ELF-1 (cell line): ENCODE measurements around the gene DPH1.

Experiments used
- DNase-seq: peaks from one replicate; pipeline ENCODE4 v3.0.0-alpha.2; 2016; ENCODE audit warnings: low read depth, low spot score

Gene DPH1

GRCh38 chr17:2027528-2028233 lies 2.3 kb upstream of the DPH1 start:
- DNase-seq: no peak

DNA sequence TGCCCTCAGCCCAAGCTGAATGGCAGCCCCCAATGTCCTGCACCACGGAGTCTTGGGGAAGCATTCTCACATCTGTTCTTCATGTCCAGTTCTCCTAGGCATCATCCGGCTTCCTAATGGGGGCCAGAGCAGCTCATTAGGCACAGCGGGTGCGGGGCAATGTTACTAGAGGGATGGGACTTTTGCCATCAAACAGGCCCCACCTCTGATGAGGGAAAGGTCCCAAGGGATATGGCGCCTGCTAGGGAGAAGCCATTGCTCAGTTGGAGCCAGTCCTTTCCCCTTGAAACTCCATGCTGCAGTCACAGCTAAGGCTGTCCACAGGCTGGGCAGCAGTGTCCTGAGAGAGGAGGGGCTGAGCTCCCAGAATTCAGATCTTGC lies 1.7 kb upstream of the DPH1 start:
- DNase-seq: no peak

DNA sequence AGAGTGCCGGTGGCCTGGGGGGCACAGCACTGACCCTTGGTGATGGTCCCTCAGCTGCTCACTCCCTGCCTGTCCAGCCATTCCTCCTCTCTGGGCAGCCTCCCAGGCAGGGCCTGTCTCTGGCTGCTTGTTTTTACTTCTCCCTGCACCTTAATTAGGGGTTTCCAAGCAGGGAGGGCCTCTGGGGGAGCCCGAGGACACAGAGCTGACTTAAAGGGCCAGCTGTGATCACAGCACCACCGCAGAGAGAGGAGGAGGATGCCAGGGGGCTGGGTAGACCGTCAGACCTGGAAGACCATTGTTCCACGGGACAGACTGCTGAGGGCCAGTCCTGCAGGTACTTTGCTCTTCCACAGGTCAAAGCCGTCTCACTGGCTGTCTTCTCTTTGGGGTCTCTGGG lies 1.2 kb upstream of the DPH1 start:
- DNase-seq: peak; percentile 63

GRCh38 chr17:2030779-2031163 lies 818 bp downstream of the DPH1 start:
- no peak for DNase-seq

DNA sequence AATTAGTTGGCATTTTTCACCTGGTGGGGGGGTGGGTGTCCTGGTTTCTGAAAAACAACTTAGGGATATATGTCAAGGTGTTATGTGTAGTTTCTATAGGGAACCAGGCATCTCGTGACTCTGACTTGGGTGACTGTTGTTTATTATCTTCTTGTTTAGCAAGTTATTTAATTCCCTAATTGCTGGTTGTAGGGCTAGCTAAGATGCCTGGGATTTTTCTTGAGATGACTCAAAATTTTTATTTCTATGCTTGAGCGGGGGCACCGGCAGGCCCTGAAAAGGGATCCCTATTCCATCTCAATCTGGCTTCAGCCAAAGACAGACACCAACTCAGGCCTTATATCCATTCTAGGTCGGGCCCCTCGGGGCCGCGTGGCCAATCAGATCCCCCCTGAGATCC lies 3.2 kb downstream of the DPH1 start:
- DNase-seq: no peak

DNA sequence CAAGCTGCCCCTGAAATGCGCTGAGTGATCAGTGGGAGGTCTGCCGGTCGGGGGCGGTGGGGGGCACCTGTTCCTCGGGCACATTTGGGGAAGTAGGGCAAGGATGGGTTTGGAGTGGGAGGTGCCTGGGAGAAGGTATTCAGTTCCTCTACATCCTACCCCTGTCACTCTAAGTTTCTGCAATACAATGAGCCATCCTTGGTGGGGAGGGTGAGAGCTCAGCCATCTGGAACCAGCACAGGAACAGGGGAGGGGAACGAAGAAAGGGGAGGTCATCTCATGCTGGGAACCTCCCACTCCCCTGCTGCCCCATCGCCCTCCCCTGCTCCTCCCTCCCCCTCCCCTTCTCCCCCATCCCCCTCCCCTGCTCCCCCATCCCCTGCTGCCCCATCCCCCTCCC lies 4.2 kb downstream of the DPH1 start:
- DNase-seq: no peak

GRCh38 chr17:2034806-2035540 lies 5.0 kb downstream of the DPH1 start:
- DNase-seq: no peak

- no peak for DNase-seq
These were observed 5.9 kb downstream of the DPH1 start for GRCh38 chr17:2035541-2036488.

- no peak for DNase-seq
These were observed 7.2 kb downstream of the DPH1 start for GRCh38 chr17:2037155-2037554.

DNA sequence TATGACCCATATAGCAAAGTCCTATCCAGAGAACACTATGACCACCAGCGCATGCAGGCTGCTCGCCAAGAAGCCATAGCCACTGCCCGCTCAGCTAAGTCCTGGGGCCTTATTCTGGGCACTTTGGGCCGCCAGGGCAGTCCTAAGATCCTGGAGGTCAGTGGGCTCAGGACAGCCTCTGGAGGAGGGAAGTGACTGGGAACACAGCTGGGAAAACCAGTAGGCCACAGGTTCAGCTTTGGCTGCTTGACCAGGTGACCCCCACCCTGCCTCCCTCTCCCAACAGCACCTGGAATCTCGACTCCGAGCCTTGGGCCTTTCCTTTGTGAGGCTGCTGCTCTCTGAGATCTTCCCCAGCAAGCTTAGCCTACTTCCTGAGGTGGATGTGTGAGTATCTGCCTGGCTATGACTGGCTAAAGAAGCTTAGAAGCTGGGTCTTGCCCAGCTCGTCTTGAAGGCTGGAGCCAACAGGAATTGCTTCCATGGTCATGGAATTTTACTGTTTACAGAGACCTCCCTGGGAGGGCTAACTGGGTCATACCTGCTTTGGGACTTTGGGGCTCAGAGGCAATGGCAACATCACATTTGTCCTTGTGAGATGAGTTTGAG lies 10.4 kb downstream of the DPH1 start:
- no peak for DNase-seq

DNA sequence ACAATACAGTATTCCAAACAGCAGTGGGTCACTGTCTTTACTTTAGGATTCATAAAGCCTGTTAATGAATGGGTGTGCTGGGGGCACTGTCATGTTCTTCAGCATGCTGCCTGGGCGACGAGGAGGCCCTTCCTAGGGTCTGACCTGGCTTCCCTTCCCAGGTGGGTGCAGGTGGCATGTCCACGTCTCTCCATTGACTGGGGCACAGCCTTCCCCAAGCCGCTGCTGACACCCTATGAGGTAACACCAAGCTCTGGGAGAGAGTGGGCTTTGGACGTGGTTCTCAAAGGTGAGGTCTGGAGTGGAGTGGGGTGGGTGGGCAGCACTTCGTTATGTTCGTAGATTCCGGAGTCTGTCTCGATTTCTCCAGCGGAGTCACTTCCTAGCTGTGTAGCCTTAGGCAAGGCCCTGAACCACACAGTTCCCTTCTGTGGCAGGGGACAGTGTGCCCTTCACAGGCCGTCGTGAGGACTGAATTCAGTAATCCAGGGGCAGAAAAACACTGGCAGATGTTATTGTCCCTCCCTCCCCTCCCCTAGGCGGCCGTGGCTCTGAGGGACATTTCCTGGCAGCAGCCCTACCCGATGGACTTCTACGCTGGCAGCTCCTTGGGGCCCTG lies 11.1 kb downstream of the DPH1 start:
- DNase-seq: no peak

- peak; percentile 97 for DNase-seq
These were observed 11.8 kb downstream of the DPH1 start, which contains the start of gene OVCA2 for GRCh38 chr17:2041561-2042389. Gene OVCA2 (plus strand): TSS chr17:2042022. CDS start chr17:2042048, 26 bp downstream.

- DNase-seq: peak; percentile 54
These were observed 12.5 kb downstream of the DPH1 start for GRCh38 chr17:2042390-2042847.

GRCh38 chr17:2042933-2043332 lies 13.0 kb downstream of the DPH1 start:
- no peak for DNase-seq

GRCh38 chr17:2043785-2044184 lies 13.8 kb downstream of the DPH1 start:
- DNase-seq: no peak

GRCh38 chr17:2044263-2044894 lies 14.4 kb downstream of the DPH1 start:
- DNase-seq: no peak

- DNase-seq: no peak
These were observed 17.6 kb downstream of the DPH1 start for GRCh38 chr17:2047590-2047989.

DNA sequence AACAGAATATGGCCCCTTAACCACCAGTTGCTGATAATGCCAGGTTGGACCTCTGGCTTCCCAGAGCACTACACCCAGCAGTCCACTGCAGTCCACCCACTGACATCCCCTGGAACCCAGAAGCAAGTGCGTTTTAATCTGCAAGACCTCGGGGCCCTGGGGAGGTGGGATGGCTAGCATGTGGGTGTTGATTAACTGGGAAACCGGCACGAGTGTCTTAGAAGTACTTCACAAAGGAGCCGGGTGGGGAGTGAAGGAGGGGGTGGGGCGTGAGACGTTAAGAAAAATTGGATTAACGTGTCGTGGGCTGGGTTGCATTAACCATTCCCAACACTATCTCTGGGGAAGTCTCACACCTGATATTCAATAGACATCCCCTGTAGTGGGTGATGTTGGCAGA lies 18.9 kb downstream of the DPH1 start:
- DNase-seq: no peak

- DNase-seq: peak; percentile 63
These were observed 19.7 kb downstream of the DPH1 start for GRCh38 chr17:2049333-2050299.
